Trophoblast cell (in vitro differentiated cells and primary cell): ENCODE results near the gene COPS8.
A peak's percentile ranks its signal among the peaks of the same experiment; 100 is the strongest.

ENCODE experiments used
- DNase-seq, 2 donors: peaks; one replicate each; pipeline ENCODE4 v3.0.0-alpha.2; 2016
- H2AFZ ChIP-seq: 2 replicates; pipeline ENCODE4 v1.6.1; 2013; ENCODE audit warnings: low read length, moderate library complexity, mild to moderate bottlenecking; ENCODE audit not compliant: insufficient read depth, poor library complexity
- H2AK5ac ChIP-seq: 2 replicates; pipeline ENCODE4 v1.6.1; 2013; ENCODE audit warnings: mild to moderate bottlenecking, low read length
- H2BK120ac ChIP-seq: 2 replicates; pipeline ENCODE4 v1.6.1; 2013; ENCODE audit warnings: low read length, mild to moderate bottlenecking, moderate library complexity; ENCODE audit not compliant: insufficient read depth, poor library complexity
- H2BK12ac ChIP-seq: 2 replicates; pipeline ENCODE4 v1.6.1; 2013; ENCODE audit warnings: mild to moderate bottlenecking, low read length, moderate library complexity
- H2BK5ac ChIP-seq: 2 replicates; pipeline ENCODE4 v1.6.1; 2013; ENCODE audit warnings: low read length, low read depth, moderate library complexity, mild to moderate bottlenecking; ENCODE audit not compliant: poor library complexity
- H3K14ac ChIP-seq: 2 replicates; pipeline ENCODE4 v1.6.1; 2013; ENCODE audit warnings: mild to moderate bottlenecking, low read length
- H3K18ac ChIP-seq: 2 replicates; pipeline ENCODE4 v1.6.1; 2013; ENCODE audit warnings: mild to moderate bottlenecking, low read length
- H3K23ac ChIP-seq: 2 replicates; pipeline ENCODE4 v1.6.1; 2013; ENCODE audit warnings: low read length
- H3K27ac ChIP-seq: 2 replicates; pipeline ENCODE4 v1.5.1; 2013; ENCODE audit warnings: low read depth, mild to moderate bottlenecking, inconsistent platforms, low read length, moderate library complexity
- H3K27me3 ChIP-seq: 2 replicates; pipeline ENCODE4 v1.6.1; 2013; ENCODE audit warnings: inconsistent platforms, mild to moderate bottlenecking, low read length, moderate library complexity; ENCODE audit not compliant: insufficient read depth
- H3K36me3 ChIP-seq, 2 experiments: 1 replicate in 1 of 2; 2 replicates in 1 of 2; pipeline ENCODE4 v1.6.1; 2013; ENCODE audit warnings: low read length in 2 of 2, mild to moderate bottlenecking in 2 of 2, moderate library complexity in 1 of 2; ENCODE audit not compliant: insufficient read depth in 2 of 2, control insufficient read depth in 1 of 2
- H3K4ac ChIP-seq: 2 replicates; pipeline ENCODE4 v1.6.1; 2013; ENCODE audit warnings: low read depth, mild to moderate bottlenecking, low read length, moderate library complexity
- H3K4me1 ChIP-seq, 2 experiments: 1 replicate in 1 of 2; 2 replicates in 1 of 2; pipeline ENCODE4 v1.6.1; 2013; ENCODE audit warnings: low read length in 2 of 2, mild to moderate bottlenecking in 2 of 2, moderate library complexity in 1 of 2; ENCODE audit not compliant: insufficient read depth in 2 of 2, control insufficient read depth in 1 of 2
- H3K4me2 ChIP-seq: 2 replicates; pipeline ENCODE4 v1.6.1; 2013; ENCODE audit warnings: inconsistent platforms, mild to moderate bottlenecking, low read length, moderate library complexity
- H3K4me3 ChIP-seq: 2 replicates; pipeline ENCODE4 v1.5.1; 2013; ENCODE audit warnings: mild to moderate bottlenecking, low read depth, low read length, inconsistent platforms
- H3K79me1 ChIP-seq: one replicate; pipeline ENCODE4 v1.6.1; 2013; ENCODE audit warnings: low read length
- H3K79me2 ChIP-seq: 2 replicates; pipeline ENCODE4 v1.6.1; 2013; ENCODE audit warnings: low read length, mild to moderate bottlenecking; ENCODE audit not compliant: control insufficient read depth, insufficient read depth, poor library complexity
- H3K9ac ChIP-seq: 2 replicates; pipeline ENCODE4 v1.6.1; 2013; ENCODE audit warnings: mild to moderate bottlenecking, low read length
- H3K9me3 ChIP-seq: 2 replicates; pipeline ENCODE4 v1.6.1; 2013; ENCODE audit warnings: low read depth, mild to moderate bottlenecking, control low read depth, inconsistent platforms, low read length; ENCODE audit not compliant: insufficient read depth
- H4K12ac ChIP-seq: 2 replicates; pipeline ENCODE4 v1.6.1; 2013; ENCODE audit warnings: low read depth, mild to moderate bottlenecking, low read length, moderate library complexity
- H4K8ac ChIP-seq: 2 replicates; pipeline ENCODE4 v1.6.1; 2013; ENCODE audit warnings: low read depth, mild to moderate bottlenecking, low read length, moderate library complexity
- H4K91ac ChIP-seq: one replicate; pipeline ENCODE4 v1.6.1; 2013; ENCODE audit warnings: low read depth, mild to moderate bottlenecking, low read length, moderate library complexity
- WGBS: extraction: QIAGEN DNeasy Blood & Tissue Kit; methylation state at CpG from one replicate; pipeline ENCODE4 v1.1.7; 2013; ENCODE audit warnings: missing lambda C conversion rate; ENCODE audit not compliant: insufficient read length, insufficient coverage; ENCODE audit errors: extremely low coverage; 5-methylcytosine and 5-hydroxymethylcytosine counted together

Gene COPS8

DNA sequence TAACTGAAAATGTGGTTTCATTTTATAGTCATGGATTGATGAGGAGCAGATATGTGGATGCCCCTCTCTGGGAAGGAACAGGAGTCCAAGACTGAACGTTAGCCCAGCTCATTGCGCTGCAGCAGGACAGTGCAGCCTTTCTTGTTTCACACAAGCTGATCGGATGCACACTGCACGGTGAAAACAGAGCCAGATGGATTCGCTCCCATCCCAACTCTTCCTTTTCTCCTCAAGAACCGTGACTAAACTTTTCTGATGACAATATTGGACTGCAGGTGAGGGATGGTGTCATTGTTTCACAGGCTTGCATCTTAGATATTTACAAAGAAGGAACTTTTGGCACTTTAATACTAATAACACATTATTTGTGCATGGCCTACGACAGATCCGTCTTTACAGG is 33.8 kb upstream of the COPS8 start:
- Histone ChIP-seq H2AK5ac (peak overlapping the region; percentile 83), H4K8ac (no peak overlapping the region), H3K14ac (no peak overlapping the region), H3K4me1 (peaks cover 22 to 31% of the 10 kb centered on the region in 2 experiments), H3K4me3 (no peak overlapping the region), H3K79me2 (peaks cover 10% of the 10 kb centered on the region), H3K18ac (no peak overlapping the region), H3K9ac (no peak overlapping the region), H4K91ac (peak overlapping the region; percentile 79), H3K79me1 (peaks cover 31% of the 10 kb centered on the region), H3K27me3 (no peaks in the 10 kb centered on the region), H3K9me3 (peaks cover 3% of the 10 kb centered on the region), H3K27ac (no peak overlapping the region), H3K4me2 (no peak overlapping the region), H2BK12ac (peak overlapping the region; percentile 85), H2AFZ (no peak overlapping the region), H3K36me3 (no peaks in the 10 kb centered on the region), H3K23ac (peak overlapping the region; percentile 30), H2BK120ac (no peak overlapping the region), H4K12ac (no peak overlapping the region), H3K4ac (no peak overlapping the region), H2BK5ac (no peak overlapping the region)
- no peak for DNase-seq
- no CpG with 5 or more reads among the region's 8 CpGs for WGBS

DNA sequence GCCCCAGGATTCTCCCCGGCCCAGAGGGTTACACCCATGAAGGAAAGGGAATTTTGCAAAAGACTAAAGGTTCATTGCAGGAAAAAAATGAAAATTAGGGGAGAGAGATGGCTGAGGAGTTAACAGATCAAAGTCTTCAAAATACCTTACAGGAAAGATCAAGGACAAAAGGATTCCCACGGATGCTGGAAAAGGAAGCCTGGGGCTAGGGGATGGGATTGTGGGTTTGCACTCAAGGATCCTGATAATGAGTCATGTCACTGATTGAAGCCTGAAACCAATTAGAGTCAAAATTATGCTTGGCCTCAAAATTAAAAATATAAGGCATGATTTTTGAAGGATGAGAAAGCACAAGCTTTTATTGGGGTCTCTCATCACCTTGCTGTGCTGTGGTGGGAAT is 32.6 kb upstream of the COPS8 start:
- H3K27me3 ChIP-seq, result no peaks in the 10 kb centered on the region
- peaks cover 28 to 36% of the 10 kb centered on the region in 2 experiments for H3K4me1 ChIP-seq
- H4K12ac ChIP-seq, result no peak overlapping the region
- peak overlapping the region; percentile 52 for H2BK12ac ChIP-seq
- peaks cover 33% of the 10 kb centered on the region for H3K79me1 ChIP-seq
- no peak overlapping the region for H3K4ac ChIP-seq
- peaks cover 3% of the 10 kb centered on the region for H3K9me3 ChIP-seq
- H2AK5ac ChIP-seq, result peak overlapping the region; percentile 90
- no peak overlapping the region for H3K9ac ChIP-seq
- peak overlapping the region; percentile 85 for H2BK5ac ChIP-seq
- H3K36me3 ChIP-seq, result no peaks in the 10 kb centered on the region
- H3K4me2 ChIP-seq, result no peak overlapping the region
- H3K79me2 ChIP-seq, result peaks cover 10% of the 10 kb centered on the region
- peak overlapping the region; percentile 91 for H4K91ac ChIP-seq
- WGBS, result no CpG with 5 or more reads among the region's 2 CpGs
- peak overlapping the region; percentile 46 for H4K8ac ChIP-seq
- no peak overlapping the region for H3K23ac ChIP-seq
- DNase-seq, result no peak
- no peak overlapping the region for H3K18ac ChIP-seq
- H3K4me3 ChIP-seq, result no peak overlapping the region
- H2AFZ ChIP-seq, result no peak overlapping the region
- peak overlapping the region; percentile 60 for H3K27ac ChIP-seq
- peak overlapping the region; percentile 74 for H2BK120ac ChIP-seq
- H3K14ac ChIP-seq, result peak overlapping the region; percentile 49

DNA sequence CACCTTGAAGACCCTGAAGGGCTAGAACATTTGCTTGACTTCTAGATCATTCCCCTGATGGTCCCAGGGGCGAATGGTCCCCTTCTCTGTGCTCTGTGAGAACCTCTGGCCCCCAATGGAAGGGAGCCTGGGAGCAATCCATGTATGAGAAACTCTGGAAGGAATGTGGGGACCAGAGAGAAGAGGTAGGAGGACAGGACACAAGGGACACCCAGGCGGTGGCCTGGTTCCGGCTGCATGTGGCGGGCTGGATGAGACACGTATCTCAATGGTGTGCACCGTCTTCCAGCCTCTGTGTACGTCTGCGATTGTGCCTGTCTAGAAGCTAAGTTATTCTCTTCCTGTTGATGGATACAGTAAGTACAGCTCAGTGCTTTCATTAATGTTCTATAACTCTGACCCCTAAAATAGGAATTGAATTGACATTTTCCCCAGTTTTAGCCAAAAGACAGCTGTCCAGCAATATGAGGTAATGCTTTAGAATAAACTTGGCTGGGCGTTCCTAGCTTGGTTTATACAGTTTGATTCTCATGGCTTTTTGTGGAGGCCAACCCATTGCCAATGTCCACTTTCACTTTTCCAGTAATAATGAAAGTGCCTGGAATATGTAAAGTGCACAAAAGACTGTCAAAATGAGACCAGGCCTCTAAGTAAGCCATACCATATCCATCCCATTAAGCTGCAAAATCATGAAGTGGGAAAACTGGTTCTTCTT is 30.1 kb upstream of the COPS8 start:
- peak overlapping the region; percentile 15 for H3K18ac ChIP-seq
- H3K4me2 ChIP-seq, result peak overlapping the region; percentile 42
- peak overlapping the region; percentile 82 for H2AK5ac ChIP-seq
- peak overlapping the region; percentile 97 for H4K91ac ChIP-seq
- no peaks in the 10 kb centered on the region for H3K27me3 ChIP-seq
- peaks cover 32 to 43% of the 10 kb centered on the region in 2 experiments for H3K4me1 ChIP-seq
- no peak overlapping the region for H3K23ac ChIP-seq
- peak overlapping the region; percentile 1 for H4K12ac ChIP-seq
- peak in 1 of 2 donors; percentile 10 for DNase-seq
- H3K4me3 ChIP-seq, result no peak overlapping the region
- peak overlapping the region; percentile 84 for H2BK5ac ChIP-seq
- H2BK12ac ChIP-seq, result peak overlapping the region; percentile 78
- H3K36me3 ChIP-seq, result no peaks in the 10 kb centered on the region
- no CpG with 5 or more reads among the region's 9 CpGs for whole genome bisulfite sequencing
- peak overlapping the region; percentile 60 for H3K4ac ChIP-seq
- peaks cover 10% of the 10 kb centered on the region for H3K79me2 ChIP-seq
- no peak overlapping the region for H2AFZ ChIP-seq
- H3K9ac ChIP-seq, result no peak overlapping the region
- no peaks in the 10 kb centered on the region for H3K9me3 ChIP-seq
- peak overlapping the region; percentile 95 for H2BK120ac ChIP-seq
- peak overlapping the region; percentile 63 for H3K14ac ChIP-seq
- peak overlapping the region; percentile 84 for H3K27ac ChIP-seq
- H3K79me1 ChIP-seq, result peaks cover 45% of the 10 kb centered on the region
- peak overlapping the region; percentile 31 for H4K8ac ChIP-seq

DNA sequence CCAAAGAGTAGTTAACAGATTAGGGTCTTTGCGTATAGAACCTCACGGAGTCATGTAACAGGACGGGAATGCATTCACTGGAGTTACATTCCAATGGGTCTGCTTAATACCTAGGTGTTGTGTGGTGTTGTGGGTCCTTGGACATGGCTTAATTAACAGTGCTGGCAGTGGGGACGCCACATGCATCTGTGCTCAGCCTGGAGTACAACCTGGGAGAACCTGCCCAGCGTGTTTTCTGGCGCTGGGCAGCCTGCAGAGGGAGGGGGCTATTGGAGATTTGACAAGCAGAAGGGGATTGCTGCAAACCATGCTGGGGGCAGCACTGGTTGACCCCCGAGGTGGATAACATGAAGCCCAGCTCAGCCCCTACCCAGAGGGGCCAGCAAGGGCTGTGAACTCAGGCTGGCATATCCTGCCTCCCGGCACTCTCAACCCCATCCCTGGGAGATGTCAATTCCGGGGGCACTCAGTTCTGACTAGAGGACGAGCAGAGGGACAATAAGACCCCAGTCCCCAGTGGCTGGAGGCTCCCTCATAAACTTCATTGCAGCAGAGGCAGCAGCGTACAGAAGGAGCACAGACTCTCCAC is 29.3 kb upstream of the COPS8 start:
- Histone ChIP-seq H2BK5ac (peak overlapping the region; percentile 79), H3K23ac (no peak overlapping the region), H3K18ac (peak overlapping the region; percentile 12), H3K27ac (peak overlapping the region; percentile 84), H2BK120ac (peak overlapping the region; percentile 35), H3K14ac (peak overlapping the region; percentile 46), H3K9me3 (no peaks in the 10 kb centered on the region), H3K4me3 (no peak overlapping the region), H3K79me1 (peaks cover 50% of the 10 kb centered on the region), H2AFZ (no peak overlapping the region), H3K27me3 (no peaks in the 10 kb centered on the region), H4K8ac (peak overlapping the region; percentile 3), H3K79me2 (peaks cover 10% of the 10 kb centered on the region), H3K4me2 (peak overlapping the region; percentile 42), H3K4ac (no peak overlapping the region), H3K36me3 (no peaks in the 10 kb centered on the region), H3K4me1 (peaks cover 32 to 43% of the 10 kb centered on the region in 2 experiments), H2AK5ac (peak overlapping the region; percentile 16), H3K9ac (no peak overlapping the region), H2BK12ac (peak overlapping the region; percentile 87), H4K91ac (peak overlapping the region; percentile 52), H4K12ac (peak overlapping the region; percentile 37)
- peak in 1 of 2 donors; percentile 23 for DNase-seq
- WGBS, result no CpG with 5 or more reads among the region's 11 CpGs
